NCI-H1105 (cell line): ENCODE measurements around the gene TPPP3.
A peak's percentile ranks its signal among the peaks of the same experiment; 100 is the strongest.
"Not testable (repeated sequence)": the region's sequence is repeated elsewhere in the genome, so short reads cannot be mapped to it uniquely, and the experiment has no call there.

ENCODE experiments used
- DNase-seq: peaks from one replicate; lab custom pipeline; 2025; lab: John Stamatoyannopoulos, UW

Gene TPPP3

DNA sequence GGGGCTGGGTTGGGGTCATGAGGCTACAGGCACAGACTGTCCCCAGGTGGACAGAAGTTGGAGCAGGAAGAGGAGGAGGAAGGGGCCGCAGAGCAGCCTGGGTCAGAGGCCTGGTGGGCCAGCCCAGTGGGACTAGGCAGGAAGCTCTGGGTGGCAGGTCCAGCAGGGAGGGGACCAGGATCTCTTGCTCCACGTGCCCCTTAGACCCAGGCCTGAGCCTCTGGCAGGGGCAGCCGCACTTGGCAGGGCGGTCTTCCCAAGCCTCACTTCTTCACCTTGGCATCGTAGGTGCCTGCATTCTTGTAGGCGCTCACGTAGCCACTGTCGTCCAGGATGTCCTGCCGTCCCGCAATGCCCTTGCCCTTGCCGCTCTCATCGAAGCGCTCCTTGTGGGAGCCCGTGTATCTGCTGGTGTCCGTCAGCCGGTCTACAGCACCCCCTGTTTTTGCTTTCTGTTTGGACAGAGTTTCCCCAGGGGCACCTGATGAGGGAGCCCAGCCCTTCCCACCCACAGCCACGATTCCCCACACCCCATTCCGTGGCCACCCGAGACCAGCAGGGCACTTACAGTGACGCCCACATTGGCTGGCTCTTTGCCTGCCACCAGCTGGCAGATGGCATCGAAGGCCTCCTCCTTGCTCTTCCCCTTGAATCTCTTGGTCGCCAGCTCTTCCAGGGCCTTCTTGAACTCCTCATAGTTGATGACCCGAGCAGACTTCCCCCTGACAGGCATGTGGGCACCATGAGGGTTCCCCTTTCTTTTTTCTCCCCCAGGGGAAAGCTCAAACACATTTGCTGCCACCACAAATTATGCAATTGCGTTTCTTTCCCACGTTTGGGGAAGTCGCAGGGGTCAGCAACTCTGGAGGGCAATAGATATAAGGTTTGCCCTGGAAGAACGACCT lies 3.1 kb downstream of the TPPP3 start:
- no peak for DNase-seq

DNA sequence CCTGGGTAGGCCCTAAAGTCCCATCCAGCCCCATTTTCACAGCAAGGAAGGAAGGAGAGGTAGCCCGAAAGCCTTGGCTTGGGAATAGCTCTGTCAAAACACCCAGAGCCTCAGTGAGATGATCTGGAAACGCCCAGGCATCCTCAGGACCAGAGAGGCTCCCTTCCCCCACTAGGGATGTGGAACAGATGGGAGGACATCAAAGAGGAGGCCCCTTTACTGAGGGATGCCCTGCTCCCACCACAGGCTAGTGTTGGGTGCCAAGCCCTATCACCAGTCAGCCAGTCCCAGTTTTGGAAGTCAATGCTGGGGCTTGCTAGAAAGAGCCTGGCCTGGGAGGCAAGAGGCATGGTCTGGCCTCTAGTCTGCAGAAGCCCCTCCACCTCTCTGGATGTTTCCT lies 4.7 kb downstream of the TPPP3 start:
- DNase-seq: no peak

DNA sequence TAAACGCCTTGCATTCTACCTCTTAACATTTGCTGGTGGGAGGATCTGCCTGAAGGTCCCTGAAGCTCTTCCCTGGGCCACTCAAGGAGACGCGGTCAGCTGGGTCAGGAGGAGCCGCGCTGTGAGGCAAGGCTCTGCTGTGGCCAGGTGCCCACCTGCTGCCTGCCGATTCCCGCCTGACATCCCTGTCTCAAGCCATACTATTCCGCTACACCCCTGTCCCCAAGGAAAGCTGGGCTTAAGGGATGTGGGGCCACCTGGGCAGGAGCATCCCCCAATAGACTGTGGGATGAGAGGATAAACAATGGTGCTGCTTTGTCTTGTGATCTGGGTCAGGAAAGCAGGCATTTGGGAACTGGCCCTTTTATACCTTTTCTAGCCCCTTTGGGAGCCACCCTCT lies 5.1 kb downstream of the TPPP3 start:
- DNase-seq: no peak

DNA sequence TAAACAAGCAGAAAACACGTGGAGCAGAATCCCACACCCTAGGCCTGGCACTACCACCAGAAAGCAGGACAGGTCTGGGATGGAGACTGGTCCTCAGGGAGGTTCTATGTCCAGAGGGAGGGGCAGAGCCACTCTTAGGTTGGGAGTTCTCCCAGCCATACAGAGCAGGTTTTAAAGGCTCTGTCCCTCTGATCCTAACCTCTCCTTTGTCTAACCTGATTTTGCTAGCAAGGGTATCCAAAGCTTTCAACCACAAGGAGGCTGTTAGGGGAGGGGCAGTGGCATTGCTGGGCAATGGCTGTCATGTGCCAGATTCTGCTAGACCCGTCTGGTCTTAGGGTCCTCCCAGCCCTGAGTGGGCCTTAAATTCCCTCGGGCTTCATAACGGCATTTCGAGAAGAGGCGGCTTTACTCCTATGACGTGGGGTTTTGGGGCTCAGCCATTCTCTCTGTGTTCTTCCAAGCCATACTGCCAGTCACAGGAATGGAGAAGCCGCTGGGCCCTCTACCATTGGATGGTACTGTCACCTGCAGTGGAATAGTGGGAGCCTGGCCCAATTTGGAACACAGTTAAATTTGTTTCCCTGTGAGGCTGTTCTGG lies 5.7 kb downstream of the TPPP3 start:
- DNase-seq: no peak

- DNase-seq: no peak
Measured at GRCh38 chr16:67386861-67387455, 6.3 kb downstream of the TPPP3 start.

DNA sequence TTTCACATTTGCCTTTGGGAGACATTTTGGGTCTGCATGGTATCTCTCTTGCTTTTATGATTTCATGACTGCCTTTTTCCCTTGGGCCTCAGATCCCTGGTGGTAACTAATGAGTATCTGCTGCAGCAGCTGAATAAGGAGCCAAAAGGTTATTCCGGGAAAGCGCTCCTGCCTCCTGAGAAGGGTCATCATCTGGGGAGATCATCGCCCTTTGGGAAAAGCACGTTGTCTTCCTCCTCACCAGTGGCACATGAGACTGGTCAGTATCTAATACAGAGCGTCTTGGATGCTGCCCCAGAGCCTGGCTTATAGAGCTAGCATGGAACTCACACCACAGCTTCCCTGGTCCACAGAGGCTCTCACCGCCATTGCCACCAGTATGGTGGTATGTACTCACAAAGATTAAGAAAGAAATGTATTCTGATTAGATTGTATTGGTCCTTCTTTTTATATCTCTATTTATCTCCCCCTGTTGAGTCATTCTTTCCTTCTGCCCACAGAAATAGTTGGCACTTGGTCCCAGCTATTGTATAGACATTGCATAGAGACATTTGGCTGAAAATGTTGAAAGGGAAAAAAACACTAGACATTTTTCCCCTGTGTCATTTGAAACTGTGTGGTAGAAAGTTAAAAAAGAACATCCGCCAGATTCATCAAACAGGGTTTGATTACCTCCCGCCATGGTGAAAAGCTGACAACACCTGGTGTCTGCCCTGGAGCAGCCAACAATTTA lies 8.4 kb downstream of the TPPP3 start:
- no peak for DNase-seq

- no peak for DNase-seq
Measured at GRCh38 chr16:67383284-67383683, 10.0 kb downstream of the TPPP3 start.

DNA sequence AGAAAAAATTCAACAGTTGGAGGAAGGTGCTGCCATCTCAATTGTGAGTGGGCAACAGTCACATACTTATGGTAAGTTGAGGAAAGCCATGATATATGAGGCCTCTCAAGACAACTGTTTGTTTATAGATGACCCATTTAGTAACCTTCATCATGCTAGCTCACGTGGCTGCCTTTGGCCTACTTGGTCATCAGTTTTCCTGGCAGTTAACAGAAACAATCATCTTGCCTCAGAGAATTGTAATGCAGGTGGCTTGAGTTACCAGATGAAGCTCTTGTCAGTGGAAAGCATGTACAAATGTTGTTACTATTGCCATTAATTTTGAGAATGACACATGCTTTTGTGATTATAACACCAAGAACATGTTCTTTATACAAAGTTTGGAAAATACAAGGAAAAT lies 14.7 kb downstream of the TPPP3 start:
- no peak for DNase-seq

DNA sequence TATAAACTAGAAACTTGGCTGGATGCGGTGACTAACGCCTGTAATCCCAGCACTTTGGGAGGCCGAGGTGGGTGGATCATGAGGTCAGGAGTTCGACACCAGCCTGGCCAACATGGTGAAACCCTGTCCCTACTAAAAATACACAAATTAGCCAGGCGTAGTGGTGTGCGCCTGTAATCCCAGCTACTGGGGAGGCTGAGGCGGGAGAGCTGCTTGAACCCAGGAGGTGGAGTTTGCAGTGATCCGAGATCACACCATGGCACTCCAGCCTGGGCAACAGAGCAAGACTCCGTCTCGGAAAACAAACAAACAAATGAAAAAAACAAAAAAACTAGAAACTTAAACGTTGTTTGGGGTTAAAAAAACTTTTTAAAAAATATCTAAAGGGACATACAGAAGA lies 17.3 kb downstream of the TPPP3 start:
- not testable (repeated sequence) for DNase-seq

DNA sequence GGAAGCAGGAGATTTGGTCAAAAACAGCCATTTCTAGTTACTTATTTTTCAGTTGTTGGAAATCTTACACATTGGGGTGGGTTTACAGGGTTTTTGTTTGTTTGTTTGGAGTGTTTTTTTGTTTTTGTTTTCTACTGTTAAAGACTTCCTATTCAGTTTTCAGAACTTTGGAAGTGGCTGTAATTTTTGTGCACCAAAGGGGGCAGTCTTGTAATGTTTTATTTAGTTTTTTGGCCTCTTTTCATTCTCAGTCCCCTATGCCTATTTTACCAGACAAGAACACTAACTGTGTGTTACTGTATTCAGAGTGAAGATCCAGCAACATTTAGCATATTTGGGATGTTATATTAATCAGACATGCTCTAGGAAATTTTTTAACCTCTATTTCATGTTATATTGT lies 20.6 kb downstream of the TPPP3 start:
- DNase-seq: no peak

GRCh38 chr16:67370661-67371060 lies 22.6 kb downstream of the TPPP3 start:
- no peak for DNase-seq

DNA sequence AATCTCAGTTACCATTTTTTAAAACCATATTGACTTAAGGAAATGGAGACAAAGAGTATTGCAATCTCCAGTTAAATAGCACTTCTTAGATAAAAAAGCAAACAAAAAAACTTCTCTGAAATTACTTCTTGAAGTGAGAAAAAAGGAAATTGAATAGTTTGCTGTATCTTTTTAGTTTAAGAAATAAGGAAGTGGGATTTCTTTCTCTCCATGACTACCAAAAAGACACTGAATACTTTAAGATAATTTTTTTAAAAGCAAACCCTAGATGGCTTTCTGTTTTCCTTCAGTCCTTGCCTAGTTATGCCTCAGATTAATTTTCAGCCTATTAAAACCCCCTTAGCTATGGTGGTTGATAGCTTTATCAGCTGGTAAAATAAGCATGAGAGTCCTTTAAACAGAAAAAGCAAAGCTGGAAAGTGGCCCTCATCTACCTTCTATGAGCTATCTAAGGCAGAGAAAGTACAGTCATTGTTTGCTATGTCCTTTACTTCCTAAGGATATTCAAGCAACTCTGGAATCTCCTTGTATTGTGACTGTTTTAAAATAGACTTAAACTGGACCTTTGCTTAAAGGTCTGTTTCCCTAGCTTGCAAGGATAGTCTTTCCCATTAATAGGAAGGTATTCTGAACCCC lies 28.6 kb downstream of the TPPP3 start:
- no peak for DNase-seq

DNA sequence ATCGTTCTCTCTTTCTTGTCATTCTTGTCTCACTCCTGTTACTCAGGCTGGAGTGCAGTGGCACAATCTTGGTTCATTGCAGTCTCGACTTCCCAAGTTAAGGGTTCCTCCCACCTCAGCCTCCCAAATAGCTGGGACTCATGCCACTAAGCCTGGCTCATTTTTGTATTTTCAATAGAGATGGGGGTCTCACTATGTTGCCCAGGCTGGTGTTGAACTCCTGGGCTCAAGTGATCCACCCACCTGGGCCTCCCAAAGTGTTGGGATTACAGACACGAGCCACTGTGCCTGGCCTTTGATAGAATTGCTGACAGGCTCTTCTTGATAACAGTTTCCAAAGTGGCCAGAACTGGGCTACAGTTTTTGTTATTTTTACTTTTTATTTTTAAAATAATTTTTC lies 32.3 kb downstream of the TPPP3 start:
- no peak for DNase-seq

DNA sequence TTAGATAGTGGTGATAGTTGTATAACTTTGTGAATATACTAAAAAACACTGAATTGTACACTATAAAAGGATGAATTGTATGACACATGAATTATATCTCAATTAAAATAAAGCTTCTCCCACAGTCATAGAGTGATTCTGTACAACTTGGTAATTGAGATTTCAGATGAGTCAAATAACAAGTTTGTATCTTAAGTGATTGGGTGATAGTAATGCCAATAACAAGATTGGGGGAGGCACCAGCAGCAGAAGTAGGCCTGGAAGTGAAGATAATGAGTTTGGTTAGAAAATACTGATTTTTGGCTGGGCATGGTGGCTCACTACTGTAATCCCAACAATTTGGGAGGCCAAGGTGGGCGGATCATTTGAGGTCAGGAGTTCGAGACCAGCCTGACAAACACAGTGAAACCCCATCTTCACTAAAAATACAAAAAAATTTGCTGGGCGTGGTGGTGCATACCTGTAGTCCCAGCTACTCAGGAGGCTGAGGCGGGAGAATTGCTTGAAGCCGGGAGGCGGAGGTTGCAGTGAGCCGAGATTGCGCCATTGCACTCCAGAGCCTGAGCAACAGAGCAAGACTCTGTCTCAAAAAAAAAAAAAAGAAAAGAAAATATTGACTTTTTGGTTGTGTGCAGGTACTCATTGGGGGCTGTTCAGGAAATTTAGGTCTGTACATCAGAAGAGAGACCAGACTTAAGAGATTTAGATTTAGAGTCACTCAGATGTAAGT lies 33.6 kb downstream of the TPPP3 start:
- DNase-seq: not testable (repeated sequence)

DNA sequence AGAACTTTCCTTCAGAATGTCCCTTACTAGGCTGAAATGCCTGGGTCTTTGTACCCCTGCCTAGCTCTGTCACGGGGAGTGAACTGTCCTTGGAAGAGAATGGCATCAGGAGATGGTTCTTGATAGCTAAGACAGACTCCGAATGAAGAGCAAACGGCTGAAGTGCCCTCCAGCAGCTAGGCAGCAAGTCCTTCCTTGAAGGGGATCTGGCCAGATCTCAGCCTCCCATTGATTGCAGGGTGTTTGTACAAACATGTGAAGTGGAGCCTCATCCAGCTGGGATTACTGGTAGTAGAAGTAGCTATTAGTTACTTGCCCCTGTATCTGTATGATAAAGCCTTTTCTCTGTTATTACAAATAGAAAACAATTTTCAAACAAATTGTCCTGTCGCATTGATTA lies 35.7 kb downstream of the TPPP3 start:
- DNase-seq: no peak

DNA sequence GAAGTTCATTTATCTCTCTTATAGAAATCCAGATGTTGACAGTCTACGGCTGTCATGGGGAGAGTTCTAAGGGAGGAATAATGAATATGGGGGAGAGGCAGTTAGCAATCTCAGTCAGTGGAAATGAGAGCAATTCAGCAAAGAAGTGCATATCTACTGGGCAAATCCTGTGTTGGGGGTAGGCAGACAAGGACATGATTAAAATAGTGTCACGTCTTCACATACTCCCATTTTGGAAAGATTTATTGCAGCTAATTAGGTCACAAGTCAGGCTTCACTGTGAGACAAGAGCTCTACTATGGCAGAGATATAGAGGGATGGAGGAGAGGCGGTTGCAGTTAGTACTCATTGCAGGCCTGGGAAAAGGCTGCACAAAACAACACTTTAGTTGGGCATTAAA lies 36.9 kb downstream of the TPPP3 start:
- DNase-seq: no peak

- DNase-seq: not testable (repeated sequence)
Measured at GRCh38 chr16:67352463-67352862, 40.8 kb downstream of the TPPP3 start.

GRCh38 chr16:67350324-67350723 lies 43.0 kb downstream of the TPPP3 start:
- no peak for DNase-seq

DNA sequence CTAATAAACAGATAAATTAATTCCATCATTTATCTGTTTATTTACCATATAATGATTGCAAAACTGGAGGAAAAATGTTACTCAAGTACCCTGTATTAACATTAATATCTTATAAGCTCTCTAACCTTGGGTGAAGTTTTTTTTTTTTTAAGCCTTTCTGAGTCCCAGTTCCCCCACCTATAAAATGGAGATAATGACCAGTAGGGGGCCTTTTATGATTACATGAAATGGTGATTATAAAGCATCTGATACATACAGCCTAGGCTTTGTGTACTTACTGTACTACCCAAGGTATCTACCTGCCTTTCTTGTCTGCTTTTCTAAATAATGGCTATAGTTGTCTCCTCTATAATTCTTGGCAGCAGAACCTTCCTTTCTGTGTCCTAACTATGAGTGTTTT lies 44.1 kb downstream of the TPPP3 start:
- DNase-seq: peak; percentile 32

DNA sequence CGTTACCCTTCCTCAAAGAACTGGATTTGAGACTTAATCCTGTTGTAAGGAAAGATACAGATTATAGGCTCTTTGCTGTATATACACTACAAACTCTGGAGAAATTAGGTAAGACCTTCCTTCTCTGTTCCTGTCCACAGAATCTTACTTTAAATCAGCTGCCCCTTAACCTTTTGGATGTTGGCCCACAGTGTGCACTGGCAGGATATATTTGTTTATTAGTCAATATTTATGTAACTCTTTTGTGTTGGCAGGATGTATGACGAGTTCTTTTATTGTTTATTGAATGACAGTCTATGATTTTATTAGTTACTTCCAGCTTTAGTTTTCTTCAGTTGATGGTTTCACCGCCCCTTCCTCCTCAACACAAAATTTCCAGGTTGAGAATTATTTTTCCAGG lies 47.0 kb downstream of the TPPP3 start:
- no peak for DNase-seq

DNA sequence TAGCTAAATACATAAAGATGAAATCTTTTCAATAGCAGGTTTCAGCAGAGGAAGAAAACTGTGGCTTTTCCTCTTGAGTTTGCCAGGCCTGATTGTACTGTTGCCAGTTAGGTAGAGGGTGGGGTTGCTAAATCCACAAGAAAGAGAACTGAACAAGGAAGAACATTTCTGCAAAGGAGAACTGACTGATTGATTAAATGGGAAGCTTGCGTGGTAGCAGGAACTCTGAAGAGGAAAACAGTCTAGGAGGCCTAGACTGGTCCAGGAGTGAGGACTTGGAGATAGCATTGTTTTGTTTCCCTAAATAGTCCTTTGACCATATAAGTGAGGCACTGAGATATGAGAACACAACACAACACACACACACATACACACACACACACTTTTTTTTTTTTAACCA lies 47.9 kb downstream of the TPPP3 start:
- no peak for DNase-seq
